Stimulated activated CD4-positive, alpha-beta T cell treated with anti-CD3 and anti-CD28 coated beads, Interleukin-12 subunit alpha, Interleukin-12 subunit beta, amount 100 ng/mL, for 48 hours (primary cell): ENCODE data around the gene DNAJA4.
A peak's percentile ranks its signal among the peaks of the same experiment; 100 is the strongest.

Experiments used
- DNase-seq, 3 donors: peaks; one replicate each; pipeline ENCODE4 v3.0.0-alpha.2; 2020; ENCODE audit warnings: low read depth in 2 of 3, low spot score in 1 of 3

Gene DNAJA4

GRCh38 chr15:78264304-78265136 lies at the start of gene DNAJA4:
TSS of gene DNAJA4 (plus strand) at chr15:78264562. CDS start at chr15:78264764, 202 bp downstream.
- DNase-seq, result peak; percentile 27 to 51 (median 32)

GRCh38 chr15:78216276-78217104 lies 47.9 kb upstream of the DNAJA4 start:
- DNase-seq, result no peak

- no peak for DNase-seq
Observed at GRCh38 chr15:78220713-78221112, 43.6 kb upstream of the DNAJA4 start.

- DNase-seq, result no peak
Observed at GRCh38 chr15:78222745-78223395, 41.5 kb upstream of the DNAJA4 start.

- DNase-seq, result no peak
Observed at GRCh38 chr15:78223396-78224022, 40.9 kb upstream of the DNAJA4 start.

- no peak for DNase-seq
Observed at GRCh38 chr15:78224023-78224411, 40.3 kb upstream of the DNAJA4 start.

- DNase-seq, result peak in 1 of 3 donors; percentile 8
Observed at GRCh38 chr15:78225783-78226541, 38.4 kb upstream of the DNAJA4 start.

- no peak for DNase-seq
Observed at GRCh38 chr15:78228356-78228996, 35.9 kb upstream of the DNAJA4 start.

GRCh38 chr15:78229431-78230406 lies 34.6 kb upstream of the DNAJA4 start:
- DNase-seq, result no peak

GRCh38 chr15:78232951-78233350 lies 31.4 kb upstream of the DNAJA4 start:
- no peak for DNase-seq

- no peak for DNase-seq
Observed at GRCh38 chr15:78233496-78233895, 30.9 kb upstream of the DNAJA4 start.

GRCh38 chr15:78234515-78235040 lies 29.8 kb upstream of the DNAJA4 start, which contains the start of gene ACSBG1:
TSS of gene ACSBG1 (minus strand) at chr15:78234565. CDS start at chr15:78234501, 64 bp downstream.
- DNase-seq, result no peak

- no peak for DNase-seq
Observed at GRCh38 chr15:78236491-78236890, 27.9 kb upstream of the DNAJA4 start.

- DNase-seq, result no peak
Observed at GRCh38 chr15:78237146-78237545, 27.2 kb upstream of the DNAJA4 start.

GRCh38 chr15:78239811-78240210 lies 24.6 kb upstream of the DNAJA4 start:
- no peak for DNase-seq

- DNase-seq, result peak; percentile 73 to 89 (median 76)
Observed at GRCh38 chr15:78241017-78241416, 23.3 kb upstream of the DNAJA4 start.

GRCh38 chr15:78242128-78242527 lies 22.2 kb upstream of the DNAJA4 start:
- DNase-seq, result no peak

GRCh38 chr15:78243058-78243457 lies 21.3 kb upstream of the DNAJA4 start:
- no peak for DNase-seq
